ENCODE results near the gene RBP7.

DNA sequence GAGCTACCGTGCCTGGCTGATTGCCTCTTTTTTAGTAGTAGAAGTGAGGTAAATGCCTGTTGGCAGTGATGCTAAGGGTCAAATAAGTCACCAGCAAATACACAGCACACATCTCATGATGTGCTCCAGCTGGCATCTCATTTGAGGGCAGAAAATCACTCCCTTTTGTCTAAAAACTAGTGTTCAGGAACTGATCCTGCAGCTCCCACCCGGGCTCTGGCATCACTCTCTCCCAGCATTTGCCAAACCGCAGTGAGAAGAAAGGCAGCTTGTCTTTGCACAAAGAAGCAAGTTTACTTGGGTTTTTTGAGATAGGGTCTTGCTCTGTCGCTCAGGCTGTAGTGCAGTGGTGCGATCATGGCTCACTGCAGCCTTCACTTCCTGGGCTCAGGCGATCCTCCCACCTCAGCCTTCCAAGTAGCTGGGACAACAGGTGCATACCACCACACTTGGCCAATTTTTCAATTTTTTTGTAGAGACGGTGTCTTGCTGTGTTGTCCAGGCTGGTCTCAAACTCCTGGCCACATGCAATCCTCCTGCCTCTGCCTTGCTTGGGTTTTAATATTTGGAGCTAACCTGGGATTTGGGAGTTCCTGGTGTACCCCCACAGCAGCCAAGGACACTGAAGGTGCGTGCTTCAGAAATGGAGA lies 4.1 kb downstream of the RBP7 start:
- TF ChIP-seq, protein P1, sequence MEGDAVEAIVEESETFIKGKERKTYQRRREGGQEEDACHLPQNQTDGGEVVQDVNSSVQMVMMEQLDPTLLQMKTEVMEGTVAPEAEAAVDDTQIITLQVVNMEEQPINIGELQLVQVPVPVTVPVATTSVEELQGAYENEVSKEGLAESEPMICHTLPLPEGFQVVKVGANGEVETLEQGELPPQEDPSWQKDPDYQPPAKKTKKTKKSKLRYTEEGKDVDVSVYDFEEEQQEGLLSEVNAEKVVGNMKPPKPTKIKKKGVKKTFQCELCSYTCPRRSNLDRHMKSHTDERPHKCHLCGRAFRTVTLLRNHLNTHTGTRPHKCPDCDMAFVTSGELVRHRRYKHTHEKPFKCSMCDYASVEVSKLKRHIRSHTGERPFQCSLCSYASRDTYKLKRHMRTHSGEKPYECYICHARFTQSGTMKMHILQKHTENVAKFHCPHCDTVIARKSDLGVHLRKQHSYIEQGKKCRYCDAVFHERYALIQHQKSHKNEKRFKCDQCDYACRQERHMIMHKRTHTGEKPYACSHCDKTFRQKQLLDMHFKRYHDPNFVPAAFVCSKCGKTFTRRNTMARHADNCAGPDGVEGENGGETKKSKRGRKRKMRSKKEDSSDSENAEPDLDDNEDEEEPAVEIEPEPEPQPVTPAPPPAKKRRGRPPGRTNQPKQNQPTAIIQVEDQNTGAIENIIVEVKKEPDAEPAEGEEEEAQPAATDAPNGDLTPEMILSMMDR (conservative IDR thresholded peaks at IDR 0.05; ENCODE audit: low read length), result no peak
- TF ChIP-seq EZH2phosphoT487 (IDR thresholded peaks at IDR 0.05; ENCODE audit: borderline replicate concordance), result no peak

All from Loucy (cell line).